ENCODE data around the gene BRINP1. TPM values are rescaled to one million over a fixed set of nuclear protein-coding genes. Genes with fewer than 3 reads are reported as not detected.
"Not testable (repeated sequence)": the region's sequence is repeated elsewhere in the genome, so short reads cannot be mapped to it uniquely, and the experiment has no call there.

The BRINP1 gene
- total RNA-seq, 2 donors from 2014 or later = not detected

DNA sequence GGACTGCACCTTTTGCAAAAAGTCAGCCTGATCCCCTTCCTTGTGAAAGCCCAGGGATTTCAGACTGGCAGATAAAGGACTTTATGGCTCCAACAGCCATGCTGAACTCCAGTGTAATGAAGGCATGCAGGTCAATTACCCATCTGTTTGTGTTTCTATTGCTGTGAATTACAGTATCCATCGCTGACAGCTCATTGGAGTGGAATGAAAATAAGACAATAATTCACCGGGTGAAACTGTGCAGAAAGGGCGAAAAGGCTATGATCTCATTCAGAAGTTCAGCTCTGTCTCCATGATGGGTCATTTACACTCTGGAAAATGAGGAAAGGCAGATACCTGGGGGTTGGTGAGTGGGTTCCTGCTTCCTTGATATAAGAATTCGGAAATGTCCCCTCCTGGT is 148.0 kb downstream of the BRINP1 start:
- H3K36me3 Mint-ChIP-seq (ENCODE audit: low read depth) = no peaks in the 10 kb centered on the region
- H3K4me1 Mint-ChIP-seq = no peaks in the 10 kb centered on the region
- H3K27ac Mint-ChIP-seq = no peak overlapping the region
- peaks cover 16% of the 10 kb centered on the region for H3K9me3 Mint-ChIP-seq
- no peak for ATAC-seq (replicated peaks)
- no peaks in the 10 kb centered on the region for H3K27me3 Mint-ChIP-seq
- H3K4me3 Mint-ChIP-seq = no peak overlapping the region

DNA sequence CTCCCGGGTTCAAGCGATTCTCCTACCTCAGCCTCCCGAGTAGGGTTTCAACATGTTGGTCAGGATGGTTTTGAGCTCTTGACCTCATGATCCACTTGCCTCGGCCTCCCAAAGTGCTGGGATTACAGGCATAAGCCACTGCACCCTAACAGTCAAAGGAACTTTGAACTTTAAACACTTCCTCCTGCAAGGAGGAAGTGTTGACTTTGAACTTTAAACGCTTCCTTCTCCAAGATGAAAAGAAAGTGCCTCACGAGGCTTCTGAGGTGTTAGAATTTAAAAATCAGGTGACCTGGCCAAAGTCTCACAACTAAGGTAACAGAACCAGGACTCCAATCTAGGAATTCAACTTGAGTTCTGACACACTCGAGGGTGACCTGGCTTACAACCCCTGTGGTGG is 150.9 kb downstream of the BRINP1 start:
- peaks cover 20% of the 10 kb centered on the region for H3K9me3 Mint-ChIP-seq
- H3K27ac Mint-ChIP-seq = no peak overlapping the region
- no peaks in the 10 kb centered on the region for H3K36me3 Mint-ChIP-seq (ENCODE audit: low read depth)
- ATAC-seq (replicated peaks) = no peak
- H3K27me3 Mint-ChIP-seq = no peaks in the 10 kb centered on the region
- H3K4me3 Mint-ChIP-seq = no peak overlapping the region
- H3K4me1 Mint-ChIP-seq = no peaks in the 10 kb centered on the region

DNA sequence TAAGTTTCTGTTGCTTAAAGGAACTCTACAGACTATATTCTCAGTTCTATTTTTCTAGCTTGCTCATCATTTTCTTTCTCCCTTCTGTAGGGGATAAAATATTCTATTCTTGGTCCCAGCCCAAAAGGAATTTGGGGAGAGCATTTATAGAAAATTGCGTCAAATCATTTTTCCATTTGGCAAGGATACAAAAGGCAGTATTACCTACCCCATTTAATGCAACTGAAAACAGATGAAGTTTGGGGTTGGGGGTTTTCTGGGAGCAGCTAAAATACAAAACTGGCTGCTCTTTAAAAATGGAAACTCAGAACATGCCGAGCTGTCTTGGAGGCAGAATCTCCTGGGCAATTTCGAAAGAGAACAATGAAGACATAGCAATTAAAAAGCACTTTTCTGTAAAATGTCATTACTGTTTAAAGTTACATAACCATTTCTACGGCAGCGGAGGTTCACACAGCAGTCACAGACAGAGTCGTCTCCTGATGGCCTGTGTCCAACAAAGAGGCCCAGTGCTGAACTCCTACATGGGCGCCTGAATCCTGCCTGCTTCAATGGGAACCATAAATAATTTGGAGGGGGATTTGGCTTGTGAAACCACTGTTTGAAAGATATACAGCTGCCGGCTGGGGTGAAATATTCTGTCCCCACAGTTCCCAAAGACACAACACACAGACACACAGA is 152.4 kb downstream of the BRINP1 start:
- H3K36me3 Mint-ChIP-seq (ENCODE audit: low read depth) = no peaks in the 10 kb centered on the region
- H3K4me3 Mint-ChIP-seq = no peak overlapping the region
- peaks cover 21% of the 10 kb centered on the region for H3K9me3 Mint-ChIP-seq
- H3K4me1 Mint-ChIP-seq = no peaks in the 10 kb centered on the region
- no peak for ATAC-seq (replicated peaks)
- no peak overlapping the region for H3K27ac Mint-ChIP-seq
- no peaks in the 10 kb centered on the region for H3K27me3 Mint-ChIP-seq

DNA sequence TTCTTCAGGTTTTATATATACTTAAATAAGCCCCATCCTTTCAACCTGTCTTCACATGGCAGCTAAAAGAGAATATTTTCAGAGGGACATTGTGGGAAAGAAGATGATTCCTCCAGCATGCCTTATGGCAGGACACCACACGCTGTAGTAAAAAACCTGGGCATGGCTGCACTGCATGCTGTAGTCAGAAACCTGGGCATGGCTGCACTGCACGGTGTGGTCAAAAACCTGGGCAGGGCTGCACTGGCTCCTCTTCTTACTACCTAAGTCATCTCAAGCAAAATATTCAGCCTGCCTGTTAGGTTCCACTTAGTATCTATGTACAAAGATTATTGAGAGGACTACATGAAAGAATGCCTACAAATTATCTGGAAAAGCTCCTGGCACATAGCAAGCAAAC is 153.6 kb downstream of the BRINP1 start:
- Mint-ChIP-seq H3K4me1 (no peaks in the 10 kb centered on the region), H3K4me3 (no peak overlapping the region), H3K27me3 (no peaks in the 10 kb centered on the region), H3K36me3 (ENCODE audit: low read depth) (no peaks in the 10 kb centered on the region), H3K27ac (no peak overlapping the region), H3K9me3 (peaks cover 21% of the 10 kb centered on the region)
- no peak for ATAC-seq (replicated peaks)

DNA sequence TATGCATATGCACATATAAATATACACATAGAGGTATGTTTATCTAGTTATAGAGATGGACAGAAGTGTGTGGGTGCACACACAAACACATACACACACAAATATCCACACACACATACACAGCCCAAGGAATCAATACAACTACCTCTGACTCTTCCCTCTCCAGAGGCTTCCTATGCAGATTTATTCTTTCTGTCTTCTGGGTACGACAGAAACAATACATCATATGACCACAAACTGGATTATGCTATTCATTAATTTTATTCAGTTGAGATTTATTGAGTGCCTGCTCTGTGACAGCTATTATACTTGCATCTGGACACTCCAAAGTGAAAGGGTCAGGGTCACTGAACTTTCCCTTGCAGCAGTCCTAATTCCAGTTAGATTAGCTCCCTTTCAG is 155.8 kb downstream of the BRINP1 start:
- Mint-ChIP-seq H3K27ac (no peak overlapping the region), H3K36me3 (ENCODE audit: low read depth) (no peaks in the 10 kb centered on the region), H3K4me3 (no peak overlapping the region), H3K9me3 (peaks cover 13% of the 10 kb centered on the region), H3K27me3 (no peaks in the 10 kb centered on the region), H3K4me1 (no peaks in the 10 kb centered on the region)
- ATAC-seq (replicated peaks) = no peak

DNA sequence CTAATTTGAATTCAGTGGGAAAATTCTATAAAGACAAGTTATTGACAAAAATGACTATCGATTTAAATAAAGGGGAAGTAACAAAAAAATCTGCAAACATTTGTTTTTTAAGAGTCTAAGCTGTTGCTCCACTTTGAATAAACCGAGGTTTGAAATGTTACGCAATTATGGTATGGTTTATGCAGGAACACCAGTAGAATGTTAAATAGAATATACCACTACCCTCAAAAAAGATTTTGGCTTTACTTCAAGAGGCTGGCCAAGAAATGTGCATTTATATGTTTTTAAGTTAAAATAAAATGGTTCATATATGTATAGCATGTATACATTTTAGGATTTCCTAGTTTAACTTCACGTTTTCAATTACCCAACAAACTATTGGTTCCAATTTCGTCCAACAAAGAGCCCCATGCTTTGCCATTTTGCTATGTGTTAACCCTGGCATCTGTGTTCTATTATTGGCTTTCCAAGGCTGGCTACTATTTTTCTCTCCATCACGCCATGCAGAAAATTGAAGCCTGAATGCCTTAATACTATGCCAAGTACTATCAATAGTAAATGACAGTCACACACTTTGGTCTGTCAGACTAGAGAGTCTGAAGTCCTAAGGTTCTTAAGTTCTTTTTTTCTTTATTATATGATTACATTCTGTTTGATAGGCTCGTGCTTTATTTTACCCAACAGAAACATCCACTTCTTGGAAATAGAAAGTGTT is 171.2 kb downstream of the BRINP1 start:
- Mint-ChIP-seq H3K4me1 (no peaks in the 10 kb centered on the region), H3K27me3 (no peaks in the 10 kb centered on the region), H3K27ac (no peak overlapping the region), H3K4me3 (no peak overlapping the region), H3K36me3 (ENCODE audit: low read depth) (no peaks in the 10 kb centered on the region), H3K9me3 (peaks cover 5% of the 10 kb centered on the region)
- no peak for ATAC-seq (replicated peaks)

DNA sequence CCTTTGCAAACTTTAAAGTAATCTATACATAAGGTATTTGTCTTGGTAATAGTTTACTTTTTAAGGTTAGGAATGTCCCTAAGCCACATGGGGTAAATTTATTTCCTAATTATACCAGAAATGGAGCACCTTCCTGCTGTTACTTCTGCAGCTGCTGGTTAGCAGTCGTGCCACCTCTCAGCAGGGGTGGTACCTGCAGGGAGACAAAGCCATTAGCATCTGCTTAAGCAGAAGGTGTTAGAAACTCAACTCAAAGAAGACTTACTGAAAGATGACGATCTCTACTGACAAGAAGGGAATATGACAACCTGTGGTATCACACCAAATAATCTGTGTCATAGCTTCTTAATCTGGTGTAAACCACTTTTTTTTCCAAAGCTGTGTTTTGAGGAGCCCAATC is 173.7 kb downstream of the BRINP1 start:
- no peaks in the 10 kb centered on the region for H3K27me3 Mint-ChIP-seq
- no peaks in the 10 kb centered on the region for H3K36me3 Mint-ChIP-seq (ENCODE audit: low read depth)
- no peak for ATAC-seq (replicated peaks)
- no peak overlapping the region for H3K27ac Mint-ChIP-seq
- H3K4me3 Mint-ChIP-seq = no peak overlapping the region
- no peaks in the 10 kb centered on the region for H3K4me1 Mint-ChIP-seq
- no peaks in the 10 kb centered on the region for H3K9me3 Mint-ChIP-seq

DNA sequence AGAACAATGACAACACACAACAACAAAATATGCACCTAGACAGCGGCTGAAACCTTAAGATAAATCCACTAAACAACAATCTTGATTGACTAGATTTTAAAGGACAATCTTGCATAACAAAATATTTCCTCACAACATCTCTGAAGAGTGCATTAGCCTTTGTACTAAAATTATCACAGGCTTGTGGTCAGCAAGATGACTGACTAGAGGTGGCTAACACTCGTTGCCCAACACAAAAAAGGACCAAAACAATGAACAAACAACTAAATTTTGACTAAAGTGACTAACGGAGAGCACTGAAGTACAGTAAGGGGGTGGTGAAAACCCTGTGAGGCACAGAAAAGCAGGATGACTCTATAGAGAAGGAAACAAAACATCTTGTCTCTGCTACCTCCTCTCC is 183.9 kb downstream of the BRINP1 start:
- H3K36me3 Mint-ChIP-seq (ENCODE audit: low read depth) = no peaks in the 10 kb centered on the region

DNA sequence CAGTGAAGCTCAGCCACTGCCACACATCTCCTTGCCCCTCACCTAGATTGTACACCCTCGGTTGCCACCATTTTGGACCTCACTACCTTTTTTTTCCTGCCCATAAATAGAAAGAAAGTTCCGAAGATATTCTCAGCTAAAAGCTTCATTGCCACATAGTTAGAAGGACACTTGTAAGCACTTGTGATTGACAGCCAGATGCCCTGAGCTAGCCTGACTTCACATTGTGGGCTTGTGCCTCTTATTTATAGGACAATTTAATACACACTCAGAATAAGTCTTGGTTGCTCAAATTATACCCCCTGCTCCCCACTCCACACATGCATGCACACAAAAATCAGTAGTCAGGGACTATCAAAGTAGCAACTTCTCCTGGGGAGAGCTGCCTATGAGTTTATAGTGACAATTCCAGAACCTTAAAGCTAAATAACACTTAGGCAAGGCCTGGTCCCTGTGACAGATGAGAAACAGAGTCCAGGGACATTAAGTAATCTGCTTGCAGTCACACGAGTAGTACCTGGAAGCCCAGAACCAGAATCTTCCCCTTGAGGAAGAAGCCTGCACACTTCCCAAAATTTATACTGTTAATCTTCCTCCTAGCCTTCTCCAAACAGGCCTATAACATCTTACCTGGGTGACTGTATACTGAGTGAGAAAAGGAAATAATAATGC is 184.8 kb downstream of the BRINP1 start:
- Mint-ChIP-seq H3K4me3 (no peak overlapping the region), H3K27ac (no peak overlapping the region), H3K4me1 (no peaks in the 10 kb centered on the region), H3K9me3 (peaks cover 11% of the 10 kb centered on the region), H3K36me3 (ENCODE audit: low read depth) (no peaks in the 10 kb centered on the region), H3K27me3 (no peaks in the 10 kb centered on the region)
- ATAC-seq (replicated peaks) = no peak

More for the DNA sequence above, 183.9 kb downstream of the BRINP1 start:
- Mint-ChIP-seq H3K4me1 (no peaks in the 10 kb centered on the region), H3K27ac (no peak overlapping the region), H3K9me3 (peaks cover 16% of the 10 kb centered on the region), H3K27me3 (no peaks in the 10 kb centered on the region), H3K4me3 (no peak overlapping the region)
- ATAC-seq (replicated peaks) = no peak

DNA sequence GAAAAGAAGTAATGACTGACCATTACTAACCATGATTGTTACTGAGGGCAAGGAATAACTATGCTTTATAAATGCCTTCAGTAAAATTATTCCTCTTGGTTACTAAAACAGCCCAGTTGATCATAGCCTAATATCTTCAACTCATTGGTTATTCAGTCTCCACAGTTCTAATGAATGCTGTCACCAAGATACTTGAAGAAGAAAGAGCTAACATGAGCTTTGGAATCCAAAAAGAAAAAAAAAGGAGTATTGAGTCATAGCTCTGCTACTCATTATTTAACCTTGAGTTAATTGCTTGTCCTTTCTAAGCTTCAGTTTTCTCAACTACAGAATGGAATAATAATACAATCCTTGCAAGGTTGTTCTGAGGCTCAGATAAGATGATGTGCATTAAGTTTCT is 187.7 kb downstream of the BRINP1 start:
- H3K9me3 Mint-ChIP-seq = peaks cover 5% of the 10 kb centered on the region
- no peak overlapping the region for H3K4me3 Mint-ChIP-seq
- ATAC-seq (replicated peaks) = no peak
- H3K27me3 Mint-ChIP-seq = peaks cover 4% of the 10 kb centered on the region
- no peaks in the 10 kb centered on the region for H3K4me1 Mint-ChIP-seq
- H3K27ac Mint-ChIP-seq = no peak overlapping the region
- no peaks in the 10 kb centered on the region for H3K36me3 Mint-ChIP-seq (ENCODE audit: low read depth)

DNA sequence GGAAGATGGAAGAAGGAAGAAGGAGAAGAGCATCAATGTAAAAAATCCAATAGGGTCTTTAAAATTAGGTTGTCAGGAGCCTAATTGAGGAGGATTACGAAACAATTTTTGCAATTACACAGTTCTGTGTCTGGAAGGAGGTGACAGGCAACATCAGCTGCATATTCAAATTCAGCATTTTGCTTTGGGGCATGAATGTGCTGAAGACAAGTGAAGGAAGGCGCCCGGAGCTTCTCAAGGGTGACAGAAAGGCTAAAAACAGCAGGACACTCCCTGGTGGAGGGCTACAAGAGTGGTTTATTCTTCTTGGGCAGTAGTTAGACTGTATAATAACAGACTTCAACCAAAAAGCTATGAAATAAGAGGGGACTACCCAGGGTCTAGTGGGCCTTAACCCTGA is 188.3 kb downstream of the BRINP1 start:
- Mint-ChIP-seq H3K27me3 (peaks cover 4% of the 10 kb centered on the region), H3K4me3 (no peak overlapping the region), H3K4me1 (no peaks in the 10 kb centered on the region), H3K9me3 (peaks cover 5% of the 10 kb centered on the region), H3K27ac (no peak overlapping the region), H3K36me3 (ENCODE audit: low read depth) (no peaks in the 10 kb centered on the region)
- no peak for ATAC-seq (replicated peaks)

DNA sequence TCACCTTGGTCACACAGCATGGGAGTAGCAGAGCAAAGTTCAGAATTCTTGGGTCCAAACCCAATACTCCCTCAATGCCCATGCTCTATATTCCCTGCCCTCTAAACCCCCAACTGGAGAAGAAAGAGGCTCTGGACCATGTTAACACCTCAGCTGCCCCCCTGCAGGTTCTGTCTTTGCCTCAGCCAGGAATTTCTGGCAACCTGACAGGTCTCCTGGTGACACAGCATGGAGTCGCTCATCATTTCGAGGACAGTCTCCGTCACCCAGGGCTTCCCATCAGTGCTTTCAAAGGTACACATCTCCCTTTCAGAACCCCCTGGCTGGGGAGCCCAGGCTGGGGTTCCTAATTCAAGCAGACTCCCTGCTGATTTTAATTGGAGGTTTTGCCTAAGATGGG is 189.5 kb downstream of the BRINP1 start:
- Mint-ChIP-seq H3K4me1 (no peaks in the 10 kb centered on the region), H3K9me3 (peaks cover 5% of the 10 kb centered on the region), H3K4me3 (no peak overlapping the region), H3K36me3 (ENCODE audit: low read depth) (no peaks in the 10 kb centered on the region), H3K27ac (no peak overlapping the region), H3K27me3 (peaks cover 4% of the 10 kb centered on the region)
- no peak for ATAC-seq (replicated peaks)

DNA sequence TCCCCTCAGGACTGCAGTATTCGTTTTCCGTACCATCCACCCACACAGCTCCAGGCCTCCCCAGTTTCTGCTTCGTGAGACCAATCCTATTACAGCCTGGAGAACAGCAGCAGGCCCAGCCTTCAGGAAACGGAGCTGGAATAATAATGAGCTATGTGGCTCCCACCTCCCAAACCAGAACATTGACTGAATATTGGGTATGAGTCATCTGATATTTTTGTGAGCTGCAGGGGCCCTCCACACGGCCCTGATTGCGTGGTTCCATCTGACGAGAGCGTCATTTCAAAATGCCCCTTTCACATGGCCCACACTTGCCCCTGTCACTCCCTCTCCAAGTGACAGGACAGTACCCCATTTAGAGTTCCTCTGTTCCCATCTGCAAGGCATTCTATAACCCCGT is 192.0 kb downstream of the BRINP1 start:
- Mint-ChIP-seq H3K27me3 (peaks cover 4% of the 10 kb centered on the region), H3K4me3 (no peak overlapping the region), H3K27ac (no peak overlapping the region), H3K36me3 (ENCODE audit: low read depth) (no peaks in the 10 kb centered on the region), H3K4me1 (no peaks in the 10 kb centered on the region), H3K9me3 (peaks cover 5% of the 10 kb centered on the region)
- ATAC-seq (replicated peaks) = no peak

DNA sequence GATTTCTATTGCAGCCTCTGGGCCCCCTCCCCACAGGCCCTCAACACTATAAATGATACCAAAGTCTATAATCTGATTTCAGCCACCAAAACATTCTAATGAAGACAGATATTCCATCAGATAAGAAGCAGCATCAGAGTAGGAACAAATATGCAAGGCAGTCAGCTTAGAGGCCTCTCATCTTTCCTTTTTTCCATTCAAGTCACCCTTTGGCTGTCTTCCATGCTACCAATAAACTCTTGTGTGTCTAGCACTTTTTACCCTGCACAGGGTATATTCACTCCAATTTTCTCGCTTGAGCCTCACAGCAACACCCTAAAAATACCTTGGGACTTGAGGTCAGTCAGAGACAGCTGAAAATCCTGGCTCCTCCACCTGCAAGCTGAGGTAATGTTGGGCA is 193.7 kb downstream of the BRINP1 start:
- Mint-ChIP-seq H3K4me1 (no peaks in the 10 kb centered on the region), H3K4me3 (no peak overlapping the region), H3K27ac (no peak overlapping the region), H3K36me3 (ENCODE audit: low read depth) (no peaks in the 10 kb centered on the region), H3K9me3 (peaks cover 5% of the 10 kb centered on the region), H3K27me3 (peaks cover 4% of the 10 kb centered on the region)
- ATAC-seq (replicated peaks) = no peak

DNA sequence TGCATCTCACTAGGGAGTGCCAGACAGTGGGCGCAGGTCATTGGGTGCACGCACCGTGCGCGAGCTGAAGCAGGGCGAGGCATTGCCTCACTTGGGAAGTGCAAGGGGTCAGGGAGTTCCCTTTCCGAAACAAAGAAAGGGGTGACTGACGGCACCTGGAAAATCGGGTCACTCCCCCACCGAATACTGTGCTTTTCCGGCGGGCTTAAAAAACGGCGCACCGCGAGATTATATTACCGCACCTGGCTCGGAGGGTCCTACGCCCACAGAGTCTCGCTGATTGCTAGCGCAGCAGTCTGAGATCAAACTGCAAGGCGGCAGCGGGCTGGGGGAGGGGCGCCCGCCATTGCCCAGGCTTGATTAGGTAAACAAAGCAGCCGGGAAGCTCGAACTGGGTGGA is 200.0 kb downstream of the BRINP1 start:
- not testable (repeated sequence) for H3K27me3 Mint-ChIP-seq; H3K4me3 Mint-ChIP-seq; H3K9me3 Mint-ChIP-seq; H3K36me3 Mint-ChIP-seq (ENCODE audit: low read depth); H3K27ac Mint-ChIP-seq; H3K4me1 Mint-ChIP-seq; ATAC-seq (replicated peaks)

Measured in activated T-helper 17 cell treated with anti-CD3 and anti-CD28 coated beads, Interleukin-2, amount 50 U/mL, for 72 hours (primary cell).